Measurements from ENCODE around the gene NPTX2. TPM values are rescaled to one million over a fixed set of nuclear protein-coding genes. Genes with fewer than 3 reads are reported as not detected.

The NPTX2 gene
- total RNA-seq, 1 experiment from 2014 or later, result 10.9 TPM

DNA sequence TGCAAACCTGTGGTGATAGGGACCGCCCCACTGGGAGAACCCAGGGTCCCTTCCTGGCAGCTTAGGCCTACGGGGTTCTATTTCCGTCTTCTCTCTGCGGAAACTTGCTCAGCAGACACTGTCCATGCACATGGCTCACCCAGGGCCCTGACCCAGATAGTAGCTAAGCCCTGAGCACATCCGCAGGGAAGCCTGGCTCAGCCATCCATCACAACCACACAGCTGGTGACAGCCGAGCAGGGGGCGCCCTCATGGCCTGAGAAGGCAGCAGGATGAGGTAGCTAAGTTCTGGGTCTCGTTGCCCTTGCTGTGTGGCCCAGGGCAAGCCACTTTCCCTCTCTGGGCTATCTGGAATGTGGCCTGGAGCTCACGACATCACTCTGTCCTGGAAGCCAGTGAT is 23.3 kb downstream of the NPTX2 start (continued):
- TF ChIP-seq FOXJ3 (CRISPR knock-in tag; IDR thresholded peaks at IDR 0.05; ENCODE audit: borderline replicate concordance), result no peak
- TF ChIP-seq, protein P1, sequence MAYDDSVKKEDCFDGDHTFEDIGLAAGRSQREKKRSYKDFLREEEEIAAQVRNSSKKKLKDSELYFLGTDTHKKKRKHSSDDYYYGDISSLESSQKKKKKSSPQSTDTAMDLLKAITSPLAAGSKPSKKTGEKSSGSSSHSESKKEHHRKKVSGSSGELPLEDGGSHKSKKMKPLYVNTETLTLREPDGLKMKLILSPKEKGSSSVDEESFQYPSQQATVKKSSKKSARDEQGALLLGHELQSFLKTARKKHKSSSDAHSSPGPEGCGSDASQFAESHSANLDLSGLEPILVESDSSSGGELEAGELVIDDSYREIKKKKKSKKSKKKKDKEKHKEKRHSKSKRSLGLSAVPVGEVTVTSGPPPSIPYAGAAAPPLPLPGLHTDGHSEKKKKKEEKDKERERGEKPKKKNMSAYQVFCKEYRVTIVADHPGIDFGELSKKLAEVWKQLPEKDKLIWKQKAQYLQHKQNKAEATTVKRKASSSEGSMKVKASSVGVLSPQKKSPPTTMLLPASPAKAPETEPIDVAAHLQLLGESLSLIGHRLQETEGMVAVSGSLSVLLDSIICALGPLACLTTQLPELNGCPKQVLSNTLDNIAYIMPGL (CRISPR knock-in tag; IDR thresholded peaks at IDR 0.05), result no peak

DNA sequence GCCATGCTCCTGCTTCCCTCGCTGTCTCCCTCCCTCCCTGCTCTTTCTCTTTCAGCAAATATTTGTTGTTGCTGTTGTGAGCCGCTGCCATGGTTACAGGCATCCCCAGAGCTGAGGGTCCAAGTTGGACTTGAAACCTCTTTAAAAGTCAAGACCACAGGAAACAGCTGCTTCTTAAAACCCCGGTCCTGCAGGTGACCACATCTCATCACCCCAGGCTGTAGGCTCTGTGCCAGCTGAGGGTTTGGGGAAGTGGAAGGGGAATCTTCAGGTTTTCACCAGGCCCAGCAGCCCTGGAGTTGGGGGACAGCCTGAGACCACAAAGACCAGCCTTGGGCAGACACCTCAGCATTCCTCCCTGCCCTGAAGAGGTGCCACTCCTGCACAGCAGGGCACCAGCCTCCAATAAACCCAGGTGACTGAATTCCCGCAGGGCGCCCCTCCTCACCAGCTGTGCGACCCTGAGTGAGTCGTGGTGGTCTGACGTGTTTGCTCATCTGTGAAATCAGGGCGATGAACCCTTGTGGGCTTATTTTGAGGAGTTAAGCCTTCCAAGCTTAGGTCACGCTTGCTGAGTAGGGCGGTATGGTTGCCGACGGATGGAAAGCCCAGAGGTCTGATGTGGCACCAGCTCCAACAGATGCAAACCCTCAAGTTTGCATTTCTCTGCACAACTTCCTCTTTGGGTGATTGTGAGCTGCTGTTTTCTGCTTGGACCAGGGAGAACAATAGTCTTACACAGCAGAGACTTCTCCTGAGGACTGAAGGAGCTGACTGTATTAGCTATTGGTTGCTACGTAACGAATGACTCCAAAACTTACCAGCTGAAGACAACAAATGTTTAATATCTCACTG is 24.8 kb downstream of the NPTX2 start:
- DNase-seq (ENCODE audit: low spot score), result peak; percentile 21
- ChIA-PET POLR2A (no interaction called here), CTCF (interaction anchor here (0.9 kb wide), 1 partner anchor 28 kb away, joined by 4 read pairs; no protein-coding TSS in a partner anchor)
- Mint-ChIP-seq H3K36me3 (0 out of 2 replicates have a peak, but pooled peaks cover 7% of the 10 kb centered on the region), H3K9me3 (peaks cover 18% of the 10 kb centered on the region), H3K27me3 (ENCODE audit: low read depth) (no peaks in the 10 kb centered on the region), H3K4me1 (no peaks in the 10 kb centered on the region), H3K4me3 (no peak overlapping the region), H3K27ac (no peak overlapping the region)
- no peak for TF ChIP-seq ZNF263 (CRISPR knock-in tag; IDR thresholded peaks at IDR 0.05; ENCODE audit: low read depth)
- ATAC-seq, result no peak; the same call in 1 of the 2 replicates

DNA sequence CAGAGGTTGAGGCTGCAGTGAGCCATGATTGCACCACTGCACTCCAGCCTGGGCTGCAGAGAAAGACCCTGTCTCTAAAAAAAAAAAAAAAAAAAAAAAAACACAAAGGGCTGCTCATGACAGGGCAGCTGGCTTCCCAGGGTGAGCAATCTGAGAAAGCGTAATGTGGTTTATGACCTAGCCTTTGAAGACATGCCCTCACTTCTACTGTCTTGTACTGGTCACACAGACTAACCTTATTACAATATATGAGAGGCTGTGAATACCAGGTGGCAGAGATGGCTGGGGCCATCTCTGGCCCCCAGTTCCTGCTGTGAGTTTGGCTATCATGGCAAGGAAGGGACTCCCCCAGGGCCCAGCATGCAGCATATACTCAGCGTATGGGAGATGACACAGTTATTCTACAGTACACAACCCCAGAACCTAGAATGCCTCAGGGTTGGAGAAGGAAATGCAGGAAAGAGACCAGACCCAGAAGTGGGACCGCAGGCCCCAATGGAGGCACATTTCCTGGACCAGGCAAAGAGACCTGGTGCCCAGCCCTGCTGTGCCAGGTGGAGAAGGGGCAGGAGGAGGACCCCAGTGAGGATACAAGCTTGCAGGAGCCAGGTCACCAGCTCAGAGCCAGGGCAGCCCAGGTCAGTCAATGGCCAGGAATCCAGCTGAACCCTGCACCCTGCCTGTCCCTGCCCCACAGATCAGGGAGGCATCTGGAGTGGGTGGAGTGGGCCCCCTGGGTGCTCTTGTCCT is 26.3 kb downstream of the NPTX2 start:
- no peak for ATAC-seq
- DNase-seq (ENCODE audit: low spot score), result no peak
- Mint-ChIP-seq H3K4me3 (no peak overlapping the region), H3K36me3 (0 out of 2 replicates have a peak, but pooled peaks cover 5% of the 10 kb centered on the region), H3K4me1 (no peaks in the 10 kb centered on the region), H3K27ac (no peak overlapping the region), H3K27me3 (ENCODE audit: low read depth) (no peaks in the 10 kb centered on the region), H3K9me3 (peaks cover 7% of the 10 kb centered on the region)
- no peak for TF ChIP-seq RORB (CRISPR knock-in tag; IDR thresholded peaks at IDR 0.05)
- TF ChIP-seq, protein P2, sequence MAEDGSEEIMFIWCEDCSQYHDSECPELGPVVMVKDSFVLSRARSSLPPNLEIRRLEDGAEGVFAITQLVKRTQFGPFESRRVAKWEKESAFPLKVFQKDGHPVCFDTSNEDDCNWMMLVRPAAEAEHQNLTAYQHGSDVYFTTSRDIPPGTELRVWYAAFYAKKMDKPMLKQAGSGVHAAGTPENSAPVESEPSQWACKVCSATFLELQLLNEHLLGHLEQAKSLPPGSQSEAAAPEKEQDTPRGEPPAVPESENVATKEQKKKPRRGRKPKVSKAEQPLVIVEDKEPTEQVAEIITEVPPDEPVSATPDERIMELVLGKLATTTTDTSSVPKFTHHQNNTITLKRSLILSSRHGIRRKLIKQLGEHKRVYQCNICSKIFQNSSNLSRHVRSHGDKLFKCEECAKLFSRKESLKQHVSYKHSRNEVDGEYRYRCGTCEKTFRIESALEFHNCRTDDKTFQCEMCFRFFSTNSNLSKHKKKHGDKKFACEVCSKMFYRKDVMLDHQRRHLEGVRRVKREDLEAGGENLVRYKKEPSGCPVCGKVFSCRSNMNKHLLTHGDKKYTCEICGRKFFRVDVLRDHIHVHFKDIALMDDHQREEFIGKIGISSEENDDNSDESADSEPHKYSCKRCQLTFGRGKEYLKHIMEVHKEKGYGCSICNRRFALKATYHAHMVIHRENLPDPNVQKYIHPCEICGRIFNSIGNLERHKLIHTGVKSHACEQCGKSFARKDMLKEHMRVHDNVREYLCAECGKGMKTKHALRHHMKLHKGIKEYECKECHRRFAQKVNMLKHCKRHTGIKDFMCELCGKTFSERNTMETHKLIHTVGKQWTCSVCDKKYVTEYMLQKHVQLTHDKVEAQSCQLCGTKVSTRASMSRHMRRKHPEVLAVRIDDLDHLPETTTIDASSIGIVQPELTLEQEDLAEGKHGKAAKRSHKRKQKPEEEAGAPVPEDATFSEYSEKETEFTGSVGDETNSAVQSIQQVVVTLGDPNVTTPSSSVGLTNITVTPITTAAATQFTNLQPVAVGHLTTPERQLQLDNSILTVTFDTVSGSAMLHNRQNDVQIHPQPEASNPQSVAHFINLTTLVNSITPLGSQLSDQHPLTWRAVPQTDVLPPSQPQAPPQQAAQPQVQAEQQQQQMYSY (CRISPR knock-in tag; IDR thresholded peaks at IDR 0.05), result no peak
- POLR2A ChIA-PET, result no interaction called here
- CTCF ChIA-PET, result interaction anchor here (0.7 to 1.6 kb wide), 3 partner anchors 24 to 73 kb away, joined by 3 to 4 read pairs (median 3); partner anchors contain the start of gene NPTX2

DNA sequence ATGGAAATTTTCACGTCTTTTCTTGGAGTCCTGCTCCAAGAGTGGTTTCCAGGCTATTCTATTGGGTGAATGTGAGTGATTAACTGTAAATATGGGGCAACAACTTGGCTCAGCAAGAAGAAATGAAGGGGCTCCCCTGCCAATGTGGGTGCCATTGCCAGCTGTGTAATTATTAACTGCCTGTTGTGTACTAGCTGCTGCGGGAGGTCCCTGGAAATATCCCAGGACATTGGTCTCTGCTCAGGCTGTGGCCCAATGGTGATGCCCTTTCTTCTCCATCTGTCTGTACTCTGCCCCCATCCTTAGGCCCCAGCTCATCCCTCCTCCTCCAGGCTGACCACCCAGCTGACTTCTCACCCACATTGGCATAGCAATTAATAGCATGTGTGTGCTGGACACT is 29.4 kb downstream of the NPTX2 start:
- POLR2A ChIA-PET, result no interaction called here
- H3K36me3 Mint-ChIP-seq, result no peaks in the 10 kb centered on the region

More for the DNA sequence above, 29.4 kb downstream of the NPTX2 start:
- Mint-ChIP-seq H3K27me3 (ENCODE audit: low read depth) (no peaks in the 10 kb centered on the region), H3K4me3 (no peak overlapping the region), H3K4me1 (no peaks in the 10 kb centered on the region), H3K27ac (no peak overlapping the region), H3K9me3 (peaks cover 5% of the 10 kb centered on the region; the same call in 1 of the 2 replicates)
- DNase-seq (ENCODE audit: low spot score), result no peak
- ATAC-seq, result no peak
- TF ChIP-seq, protein P3, sequence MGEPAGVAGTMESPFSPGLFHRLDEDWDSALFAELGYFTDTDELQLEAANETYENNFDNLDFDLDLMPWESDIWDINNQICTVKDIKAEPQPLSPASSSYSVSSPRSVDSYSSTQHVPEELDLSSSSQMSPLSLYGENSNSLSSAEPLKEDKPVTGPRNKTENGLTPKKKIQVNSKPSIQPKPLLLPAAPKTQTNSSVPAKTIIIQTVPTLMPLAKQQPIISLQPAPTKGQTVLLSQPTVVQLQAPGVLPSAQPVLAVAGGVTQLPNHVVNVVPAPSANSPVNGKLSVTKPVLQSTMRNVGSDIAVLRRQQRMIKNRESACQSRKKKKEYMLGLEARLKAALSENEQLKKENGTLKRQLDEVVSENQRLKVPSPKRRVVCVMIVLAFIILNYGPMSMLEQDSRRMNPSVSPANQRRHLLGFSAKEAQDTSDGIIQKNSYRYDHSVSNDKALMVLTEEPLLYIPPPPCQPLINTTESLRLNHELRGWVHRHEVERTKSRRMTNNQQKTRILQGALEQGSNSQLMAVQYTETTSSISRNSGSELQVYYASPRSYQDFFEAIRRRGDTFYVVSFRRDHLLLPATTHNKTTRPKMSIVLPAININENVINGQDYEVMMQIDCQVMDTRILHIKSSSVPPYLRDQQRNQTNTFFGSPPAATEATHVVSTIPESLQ (CRISPR knock-in tag; IDR thresholded peaks at IDR 0.05), result no peak
- TF ChIP-seq SP1 (CRISPR knock-in tag; conservative IDR thresholded peaks at IDR 0.05), result no peak
- TF ChIP-seq, protein P4, sequence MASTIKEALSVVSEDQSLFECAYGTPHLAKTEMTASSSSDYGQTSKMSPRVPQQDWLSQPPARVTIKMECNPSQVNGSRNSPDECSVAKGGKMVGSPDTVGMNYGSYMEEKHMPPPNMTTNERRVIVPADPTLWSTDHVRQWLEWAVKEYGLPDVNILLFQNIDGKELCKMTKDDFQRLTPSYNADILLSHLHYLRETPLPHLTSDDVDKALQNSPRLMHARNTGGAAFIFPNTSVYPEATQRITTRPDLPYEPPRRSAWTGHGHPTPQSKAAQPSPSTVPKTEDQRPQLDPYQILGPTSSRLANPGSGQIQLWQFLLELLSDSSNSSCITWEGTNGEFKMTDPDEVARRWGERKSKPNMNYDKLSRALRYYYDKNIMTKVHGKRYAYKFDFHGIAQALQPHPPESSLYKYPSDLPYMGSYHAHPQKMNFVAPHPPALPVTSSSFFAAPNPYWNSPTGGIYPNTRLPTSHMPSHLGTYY (CRISPR knock-in tag; IDR thresholded peaks at IDR 0.05), result no peak
- TF ChIP-seq ZNF396 (CRISPR knock-in tag; IDR thresholded peaks at IDR 0.05; ENCODE audit: borderline replicate concordance), result no peak
- TF ChIP-seq, protein P5, sequence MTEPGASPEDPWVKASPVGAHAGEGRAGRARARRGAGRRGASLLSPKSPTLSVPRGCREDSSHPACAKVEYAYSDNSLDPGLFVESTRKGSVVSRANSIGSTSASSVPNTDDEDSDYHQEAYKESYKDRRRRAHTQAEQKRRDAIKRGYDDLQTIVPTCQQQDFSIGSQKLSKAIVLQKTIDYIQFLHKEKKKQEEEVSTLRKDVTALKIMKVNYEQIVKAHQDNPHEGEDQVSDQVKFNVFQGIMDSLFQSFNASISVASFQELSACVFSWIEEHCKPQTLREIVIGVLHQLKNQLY (CRISPR knock-in tag; IDR thresholded peaks at IDR 0.05), result no peak
- no peak for TF ChIP-seq ZBTB21 (CRISPR knock-in tag; IDR thresholded peaks at IDR 0.05; ENCODE audit: borderline replicate concordance)
- TF ChIP-seq FOXJ3 (CRISPR knock-in tag; IDR thresholded peaks at IDR 0.05; ENCODE audit: borderline replicate concordance), result no peak
- TF ChIP-seq ELF4 (CRISPR knock-in tag; IDR thresholded peaks at IDR 0.05; ENCODE audit: low read depth), result no peak
- TF ChIP-seq ZNF219 (CRISPR knock-in tag; IDR thresholded peaks at IDR 0.05; ENCODE audit: borderline replicate concordance), result no peak
- CTCF ChIA-PET, result no interaction called here

Measured in WTC11 (cell line).